Gastrocnemius medialis (tissue), 4 donors: ENCODE results near the gene WDHD1.

ENCODE experiments used
- CTCF ChIP-seq, 5 experiments: fragments of 450-650 bp in 3 of 5; fragments of 200-600 bp in 2 of 5; sonication (generic) in 2 of 5; IDR thresholded peaks in 4 of 5; conservative IDR thresholded peaks in 1 of 5; 1 replicate in 4 of 5; 2 replicates in 1 of 5; pipeline ENCODE4 v1.5.1; 2016 to 2019; ENCODE audit warnings: antibody characterized with exemption in 5 of 5, mild to moderate bottlenecking in 3 of 5, moderate library complexity in 3 of 5
- POLR2A ChIP-seq, 2 donors: fragments of 450-650 bp; IDR thresholded peaks; one replicate each; pipeline ENCODE4 v1.6.1; 2017; ENCODE audit warnings: antibody characterized with exemption in 2 of 2, mild to moderate bottlenecking in 2 of 2, moderate library complexity in 2 of 2

GRCh38 chr14:55026441-55026792, 482 bp downstream of the WDHD1 start:
- TF ChIP-seq CTCF (IDR thresholded peaks at IDR 0.05 in 4 of 5, conservative IDR thresholded peaks at IDR 0.05 in 1 of 5) (no peak), POLR2A (IDR thresholded peaks at IDR 0.05) (no peak)
